HL-60/S4 (cell line): ENCODE results near the gene LRRC37A3.
"Not testable (repeated sequence)": the region's sequence is repeated elsewhere in the genome, so short reads cannot be mapped to it uniquely, and the experiment has no call there.

Source experiments
- in situ Hi-C: fragments of 300-500 bp; cut with MboI; formaldehyde crosslinking; loops from 2 replicates; pipeline ENCODE4 v1.14.3; 2022; ENCODE audit warnings: low sequenced_read_pairs

Gene LRRC37A3

DNA sequence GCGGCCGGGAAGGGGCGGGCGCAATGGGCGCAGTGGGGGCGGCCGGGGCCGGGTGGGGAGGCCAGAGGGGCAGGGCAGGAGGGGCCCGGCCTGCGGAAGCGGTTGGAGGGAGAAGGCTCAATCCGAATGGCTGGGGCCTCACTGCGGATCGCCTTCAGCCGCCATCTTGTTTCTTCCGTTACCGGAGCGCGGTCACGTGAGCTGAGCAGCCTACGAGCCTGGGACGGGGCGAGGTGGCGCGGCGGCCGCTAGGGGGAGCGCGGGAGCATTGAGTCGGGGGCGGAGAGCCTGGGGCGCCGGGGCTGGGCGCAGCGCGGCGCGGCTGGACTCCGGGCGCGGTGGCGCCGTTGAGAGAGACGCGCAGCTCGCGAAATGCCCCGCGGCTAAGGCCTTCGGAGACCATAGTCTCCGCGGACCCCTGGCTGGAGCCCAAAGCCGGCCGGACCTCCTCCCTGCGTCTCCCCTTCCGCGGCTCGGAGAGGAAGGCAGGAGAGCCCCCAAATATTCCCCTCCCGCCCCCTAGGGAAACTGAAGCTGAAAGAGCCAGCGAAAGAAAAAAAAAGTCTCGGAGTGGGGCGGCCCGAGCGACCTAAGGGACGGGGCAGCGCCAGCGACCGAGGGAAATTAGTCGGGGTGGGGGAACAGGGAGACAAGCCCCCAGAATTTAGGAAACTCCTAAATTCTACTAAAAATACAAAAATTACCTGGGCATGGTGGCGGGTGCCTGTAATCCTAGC, at the start of gene LRRC37A3:
Gene LRRC37A3 (minus strand): TSS at position 190 of the 737 bp plus-strand sequence. CDS start 22,221 bp downstream, outside the sequence.
- in situ Hi-C loops = not testable (repeated sequence)

DNA sequence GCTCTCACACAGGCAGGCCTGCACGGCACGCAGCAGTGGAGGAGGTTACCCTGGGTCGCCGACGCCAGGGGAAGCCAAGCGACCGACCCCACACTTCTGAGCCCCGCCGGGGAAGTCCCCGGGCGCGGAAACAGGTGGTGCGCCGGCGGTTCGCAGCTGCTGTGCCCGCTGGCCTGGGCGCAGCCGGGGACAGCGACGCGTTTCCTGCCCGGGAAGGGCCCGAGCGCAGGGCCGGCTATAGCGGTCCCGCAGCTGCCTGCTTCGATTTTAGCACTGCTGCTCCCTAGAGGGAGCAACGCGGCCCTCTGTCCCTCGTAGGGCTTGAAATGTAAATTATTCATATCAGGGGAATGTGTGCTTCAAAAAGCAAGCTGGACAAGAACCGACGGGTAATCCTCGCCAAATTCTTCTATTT, 46.6 kb upstream of the LRRC37A3 start:
- in situ Hi-C loops = loop anchor here (10.0 kb wide), 1 partner anchor 129 kb away; no protein-coding TSS in a partner anchor

DNA sequence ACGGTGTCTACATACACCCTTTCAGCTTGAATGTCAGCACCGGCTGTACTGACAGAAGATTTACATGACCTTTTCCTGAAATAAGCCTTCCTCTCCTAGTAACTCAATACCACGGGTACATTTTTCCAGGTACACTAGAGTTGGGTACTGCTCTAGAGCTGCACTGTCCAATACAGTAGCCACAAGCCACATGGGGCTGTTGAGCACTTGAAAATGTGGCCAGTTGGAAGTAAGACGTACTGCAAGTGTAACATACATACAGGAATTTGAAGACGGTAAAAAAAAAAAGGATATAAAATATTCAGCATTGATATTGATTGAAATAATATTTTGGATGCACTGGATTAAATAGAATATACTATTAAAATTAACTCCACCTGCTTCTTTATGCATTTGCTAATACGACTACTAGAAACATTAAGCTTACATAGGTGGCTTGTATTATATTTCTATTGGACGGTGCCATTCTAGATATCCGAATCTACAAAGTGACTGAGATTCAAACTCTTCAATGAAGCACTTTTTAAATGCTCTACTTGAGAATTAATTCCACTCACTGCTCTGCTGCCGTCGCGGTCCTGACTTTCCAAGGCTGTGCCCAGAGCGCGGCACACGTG, 46.1 kb upstream of the LRRC37A3 start:
- in situ Hi-C loops = loop anchor here (10.0 kb wide), 1 partner anchor 129 kb away; no protein-coding TSS in a partner anchor

DNA sequence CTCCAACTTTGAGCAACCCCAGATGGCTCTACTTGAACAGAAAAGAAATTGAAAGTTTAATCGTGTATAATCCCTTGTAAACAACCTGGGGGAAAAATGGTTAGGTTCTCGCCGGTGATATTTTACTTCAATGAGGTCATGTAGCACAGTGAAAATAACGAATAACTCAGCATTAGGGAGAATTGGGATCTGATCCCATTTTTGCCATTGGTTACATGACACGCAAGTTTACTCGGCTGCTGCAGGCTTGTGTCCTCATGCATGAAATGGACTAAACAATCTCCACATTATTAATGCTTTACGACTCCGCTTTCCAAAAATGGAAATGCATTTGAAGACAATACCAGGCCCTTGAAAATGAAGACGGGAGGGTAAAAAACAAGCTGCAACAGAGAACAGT, 45.5 kb upstream of the LRRC37A3 start:
- in situ Hi-C loops = loop anchor here (5.0 to 10.0 kb wide), 2 partner anchors 130 to 233 kb away; no protein-coding TSS in a partner anchor

DNA sequence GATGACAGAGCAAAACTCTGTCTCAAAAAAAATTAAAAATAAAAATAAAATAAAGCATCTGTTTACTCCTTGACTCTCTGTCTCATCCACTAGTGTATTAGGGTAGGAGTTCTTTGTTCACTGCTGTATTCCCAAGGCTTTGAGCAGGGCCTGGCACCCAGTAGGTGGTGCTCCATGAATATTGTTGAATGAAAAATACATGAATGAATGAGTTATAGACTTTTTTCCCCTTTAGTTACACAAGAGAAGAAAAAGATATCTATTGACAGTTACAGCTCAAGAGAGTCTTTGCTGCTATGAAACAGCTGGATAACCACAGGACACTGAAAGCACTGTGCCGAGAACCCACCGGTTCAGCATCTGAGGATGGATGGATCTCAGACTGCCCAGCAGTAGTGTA, 44.5 kb upstream of the LRRC37A3 start:
- in situ Hi-C loops = loop anchor here (5.0 to 10.0 kb wide), 2 partner anchors 131 to 233 kb away; no protein-coding TSS in a partner anchor

DNA sequence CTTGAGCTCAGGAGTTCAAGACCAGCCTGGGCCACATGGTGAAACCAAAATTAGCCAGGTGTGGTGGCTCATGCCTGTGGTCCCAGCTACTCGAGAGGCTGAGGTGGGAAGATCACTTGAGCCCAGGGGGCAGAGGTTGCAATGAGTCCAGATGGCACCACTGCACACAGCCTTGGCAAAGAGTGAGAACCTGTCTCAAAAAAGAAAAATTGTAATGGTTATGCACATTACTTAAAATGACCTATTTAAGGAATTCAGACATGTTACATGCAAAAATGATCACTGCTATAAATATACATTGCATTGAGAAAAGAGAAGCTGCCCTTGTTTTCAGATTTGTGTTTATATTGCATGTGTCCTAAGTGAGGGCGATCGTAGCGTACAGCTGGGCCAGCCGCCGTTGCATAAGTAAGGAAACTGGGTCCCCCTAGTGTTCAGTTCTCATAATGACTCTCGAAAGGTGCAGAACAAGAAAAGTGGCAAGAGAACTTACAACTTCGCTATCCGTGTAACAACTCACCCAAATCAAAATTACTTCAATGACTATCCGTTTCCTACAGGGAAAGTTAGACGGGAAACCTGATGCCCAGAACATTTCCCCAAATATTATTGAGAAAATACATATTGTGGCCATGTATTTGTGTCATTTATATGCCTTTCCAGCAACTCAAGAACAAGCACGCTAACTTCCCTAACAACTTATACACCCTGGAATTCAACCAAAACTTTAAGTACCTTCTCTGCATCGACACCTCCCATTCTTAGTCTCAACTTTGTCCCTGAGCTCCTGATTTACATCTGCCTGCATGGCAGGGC, 42.5 kb upstream of the LRRC37A3 start:
- in situ Hi-C loops = loop anchor here (5.0 to 10.0 kb wide), 2 partner anchors 133 to 236 kb away; no protein-coding TSS in a partner anchor

DNA sequence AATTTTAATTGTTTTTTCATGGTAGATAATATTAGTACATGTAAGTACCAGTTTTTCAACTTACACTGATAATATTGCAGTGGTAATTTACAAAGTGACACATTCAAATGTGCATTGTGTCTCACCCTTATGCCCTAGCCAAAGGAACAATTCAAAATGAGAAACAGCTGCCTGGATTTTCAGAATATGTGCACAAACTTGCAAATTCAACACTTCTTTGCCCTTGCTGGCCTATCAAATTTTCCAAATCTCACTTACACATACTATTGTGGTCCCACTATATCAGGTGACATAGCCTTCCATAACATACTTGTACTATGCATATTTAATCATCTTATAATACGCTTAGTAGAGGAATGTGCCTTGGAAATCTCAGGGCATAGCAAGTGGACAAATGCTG, 32.6 kb upstream of the LRRC37A3 start:
- in situ Hi-C loops = no loop called here

DNA sequence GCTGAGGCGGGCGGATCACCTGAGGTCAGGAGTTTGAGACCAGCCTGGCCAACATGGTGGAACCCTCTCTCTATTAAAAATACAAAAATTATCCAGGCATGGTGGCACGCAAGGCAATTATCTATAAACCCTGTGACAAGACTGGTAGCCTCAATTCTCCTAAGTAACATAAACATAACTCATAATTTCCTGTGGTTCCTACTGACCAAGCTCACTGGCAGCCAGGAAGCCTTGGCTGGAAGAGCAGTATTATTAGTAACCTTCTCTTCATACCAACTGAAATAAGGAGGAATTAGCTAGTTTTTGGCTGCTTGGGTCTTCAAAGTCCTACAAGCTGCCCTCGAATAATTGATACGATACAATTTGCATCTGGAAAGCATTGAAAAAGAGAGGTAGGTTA, 31.6 kb upstream of the LRRC37A3 start:
- in situ Hi-C loops = no loop called here

DNA sequence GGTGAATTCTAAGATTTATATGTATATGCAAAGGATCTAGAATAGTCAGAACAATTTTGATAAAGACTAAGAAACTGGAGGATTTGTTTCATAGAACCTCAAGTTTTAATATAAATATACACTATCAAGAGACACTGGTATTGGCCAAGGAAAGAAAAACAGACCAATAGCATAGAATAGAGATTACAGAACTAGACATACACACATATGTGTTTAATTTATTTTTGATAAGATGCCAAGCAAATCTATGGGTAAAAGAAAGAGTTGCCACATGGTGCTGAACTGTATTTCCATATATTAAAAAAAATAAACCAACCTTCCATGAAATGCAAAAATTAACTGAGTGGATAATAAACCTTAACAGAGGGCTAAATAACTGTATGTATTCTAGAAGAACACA, 27.9 kb upstream of the LRRC37A3 start:
- in situ Hi-C loops = no loop called here

DNA sequence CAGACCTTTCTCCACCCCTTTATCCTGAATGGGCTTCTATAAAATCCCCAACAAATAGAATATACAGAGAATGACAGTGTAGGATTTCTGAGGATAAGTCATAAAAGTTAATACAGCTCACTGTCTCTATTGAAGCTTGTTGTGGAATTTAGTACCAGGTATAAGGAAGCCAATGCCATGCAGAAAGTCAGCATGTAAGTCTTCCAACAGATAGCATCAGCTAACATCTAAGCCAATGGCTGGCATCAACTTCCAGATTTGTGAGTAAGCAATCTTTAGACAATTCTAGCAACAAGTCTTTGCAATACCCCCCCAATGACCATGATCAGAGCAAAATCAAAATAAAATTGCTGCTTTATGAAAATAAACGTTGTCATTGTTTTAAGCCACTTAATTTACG, 22.5 kb upstream of the LRRC37A3 start:
- in situ Hi-C loops = no loop called here

DNA sequence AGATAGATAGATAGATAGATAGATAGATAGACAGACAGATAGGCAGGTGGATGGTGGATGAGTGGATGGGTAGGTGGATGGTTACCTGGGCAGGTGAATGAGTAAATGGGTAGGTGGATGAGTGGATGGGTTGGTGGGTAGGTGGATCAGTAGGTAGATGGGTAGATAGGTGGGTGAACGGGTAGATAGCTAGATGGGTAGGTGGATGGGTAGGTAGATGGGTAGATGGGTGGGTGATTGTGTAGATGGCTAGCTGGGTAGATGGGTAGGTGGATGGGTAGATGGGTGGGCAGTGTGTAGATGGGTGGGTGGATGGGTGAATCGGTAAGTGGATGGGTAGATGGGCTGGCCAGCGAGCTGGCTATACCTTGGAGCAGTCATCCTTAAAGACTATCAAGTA, 21.8 kb upstream of the LRRC37A3 start:
- in situ Hi-C loops = no loop called here

DNA sequence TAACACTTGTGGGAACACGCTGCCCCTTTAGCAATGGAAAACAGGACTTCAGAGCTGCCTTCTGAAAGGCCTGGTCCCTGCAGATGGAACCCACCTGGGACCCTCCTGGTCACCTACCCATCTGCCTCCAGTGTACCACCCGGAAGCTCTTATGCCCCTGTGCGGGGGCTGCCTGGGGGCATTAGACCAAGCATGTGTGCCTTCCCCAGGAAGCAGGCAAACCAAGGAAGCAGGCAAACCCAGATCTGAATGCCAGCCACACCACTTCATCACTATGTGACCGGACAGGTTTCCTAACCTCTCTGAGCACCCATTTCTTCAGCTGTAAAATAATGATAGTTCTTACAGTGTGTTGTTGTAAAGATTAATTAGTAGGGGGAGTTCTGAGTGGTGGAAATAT, 20.8 kb upstream of the LRRC37A3 start:
- in situ Hi-C loops = no loop called here

DNA sequence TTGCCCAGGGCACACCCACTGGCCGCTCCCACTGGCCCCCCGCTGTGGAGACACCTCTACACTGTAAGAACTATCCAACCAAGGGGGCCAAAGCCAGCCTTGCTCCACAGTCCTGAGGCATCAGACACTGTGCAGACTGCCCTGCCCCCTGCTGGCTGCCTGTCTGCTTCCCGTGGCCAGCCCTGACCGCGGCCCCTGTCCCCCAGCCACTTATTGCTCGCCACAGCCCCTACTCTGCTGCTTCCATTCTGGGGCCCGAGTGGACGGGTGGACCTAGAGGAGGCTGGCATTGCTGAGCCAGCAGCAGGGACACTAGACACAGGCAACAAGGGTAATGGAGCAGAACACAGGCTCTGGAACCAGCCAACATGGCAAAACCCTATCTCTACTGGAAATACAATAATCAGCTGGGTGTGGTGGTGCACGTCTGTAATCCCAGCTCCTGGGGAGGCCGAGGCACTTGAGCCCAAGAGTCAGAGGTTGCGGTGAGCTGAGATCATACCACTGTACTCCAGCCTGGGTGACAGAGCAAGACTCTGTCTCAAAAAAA, 19.7 kb upstream of the LRRC37A3 start:
- in situ Hi-C loops = no loop called here

DNA sequence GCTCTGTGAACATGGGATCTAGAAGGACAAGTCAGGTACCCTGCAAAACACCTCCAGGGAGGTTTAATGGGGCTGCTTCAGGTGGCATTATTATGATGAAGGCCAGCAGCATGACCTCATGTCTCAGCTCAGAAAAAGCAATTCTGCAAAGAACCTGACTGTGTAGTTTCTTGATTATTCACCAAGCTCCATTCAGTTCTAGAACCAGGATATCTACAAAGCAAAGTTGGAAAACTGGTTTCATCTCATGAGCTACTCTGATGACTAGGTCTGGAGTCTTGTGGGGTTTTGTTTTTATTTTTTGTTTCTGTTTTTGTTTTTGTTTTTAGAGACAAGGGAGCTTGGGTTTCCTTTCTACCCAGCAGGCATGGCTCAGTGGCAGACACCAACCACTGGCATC, 19.0 kb upstream of the LRRC37A3 start:
- in situ Hi-C loops = no loop called here

DNA sequence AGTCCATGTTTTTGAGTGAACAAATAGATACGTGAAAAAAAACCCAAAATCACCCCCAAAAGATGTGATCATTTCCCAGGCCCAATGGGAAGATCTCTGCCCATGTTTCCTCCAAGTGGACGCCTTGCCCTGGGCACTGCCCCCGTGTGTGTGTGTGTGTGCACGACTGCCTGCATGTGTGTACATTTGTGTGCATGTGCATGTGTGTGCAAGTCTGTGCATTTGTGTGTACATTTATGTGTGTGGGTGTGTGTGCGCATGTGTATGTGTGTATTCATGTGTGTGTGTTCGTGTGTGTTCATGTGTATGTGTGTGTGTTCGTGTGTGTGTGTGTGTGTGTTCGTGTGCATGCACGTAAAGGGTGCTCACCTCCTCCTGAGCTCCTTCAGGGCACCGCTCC, 16.8 kb upstream of the LRRC37A3 start:
- in situ Hi-C loops = no loop called here

DNA sequence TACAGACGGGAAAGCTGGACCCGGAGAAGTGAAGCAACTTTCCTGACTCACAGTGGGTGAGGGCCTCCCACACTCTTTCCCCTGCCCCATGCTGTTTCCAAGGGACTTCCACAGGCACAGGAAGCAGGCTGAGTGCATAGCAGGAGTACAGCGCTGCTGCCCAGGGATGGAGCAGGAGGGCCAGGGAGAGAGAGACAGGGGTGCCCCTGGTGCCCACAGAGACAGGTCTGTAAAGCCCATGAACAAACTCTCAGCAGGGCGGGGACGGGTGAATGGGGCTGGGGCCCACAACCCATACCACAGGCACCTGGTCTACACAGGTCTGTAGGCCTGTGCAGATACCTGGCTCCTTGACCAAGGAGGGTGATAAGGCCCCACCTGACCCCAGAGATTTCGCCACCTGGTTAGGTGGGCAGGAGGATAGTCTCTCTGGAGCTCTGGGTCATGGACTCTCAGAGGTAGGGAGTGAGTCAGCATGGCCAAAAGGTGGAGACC, 15.1 kb upstream of the LRRC37A3 start:
- in situ Hi-C loops = not testable (repeated sequence)

DNA sequence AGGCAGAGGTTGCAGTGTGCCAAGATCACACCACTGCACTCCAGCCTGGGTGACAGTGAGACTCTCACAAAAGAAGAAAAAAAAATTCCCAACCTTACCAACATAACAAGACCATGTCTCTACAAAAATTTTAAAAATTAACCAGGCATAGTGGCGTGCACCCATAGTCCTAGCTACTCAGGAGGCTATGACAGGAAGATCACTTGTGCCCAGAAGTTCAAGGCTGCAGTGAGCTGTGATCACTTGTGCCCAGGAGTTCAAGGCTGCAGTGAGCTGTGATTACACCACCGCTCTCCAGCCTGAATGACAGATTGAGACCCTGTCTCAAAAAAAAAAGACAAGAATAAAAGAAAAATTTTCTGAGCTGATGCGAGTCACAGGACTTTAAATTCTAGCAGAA, 13.6 kb upstream of the LRRC37A3 start:
- in situ Hi-C loops = not testable (repeated sequence)

DNA sequence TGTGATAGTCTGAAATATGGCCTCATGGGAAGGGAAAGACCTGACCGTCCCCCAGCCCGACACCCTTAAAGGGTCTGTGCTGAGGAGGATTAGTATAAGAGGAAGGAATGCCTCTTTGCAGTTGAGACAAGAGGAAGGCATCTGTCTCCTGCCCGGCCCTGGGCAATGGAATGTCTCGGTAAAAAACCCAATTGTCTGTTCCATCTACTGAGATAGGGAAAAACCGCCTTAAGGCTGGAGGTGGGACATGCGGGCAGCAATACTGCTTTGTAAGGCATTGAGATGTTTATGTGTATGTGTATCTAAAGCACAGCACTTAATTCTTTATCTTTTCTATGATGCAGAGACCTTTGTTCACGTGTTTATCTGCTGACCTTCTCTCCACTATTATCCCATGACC, 11.1 kb upstream of the LRRC37A3 start:
- in situ Hi-C loops = not testable (repeated sequence)

DNA sequence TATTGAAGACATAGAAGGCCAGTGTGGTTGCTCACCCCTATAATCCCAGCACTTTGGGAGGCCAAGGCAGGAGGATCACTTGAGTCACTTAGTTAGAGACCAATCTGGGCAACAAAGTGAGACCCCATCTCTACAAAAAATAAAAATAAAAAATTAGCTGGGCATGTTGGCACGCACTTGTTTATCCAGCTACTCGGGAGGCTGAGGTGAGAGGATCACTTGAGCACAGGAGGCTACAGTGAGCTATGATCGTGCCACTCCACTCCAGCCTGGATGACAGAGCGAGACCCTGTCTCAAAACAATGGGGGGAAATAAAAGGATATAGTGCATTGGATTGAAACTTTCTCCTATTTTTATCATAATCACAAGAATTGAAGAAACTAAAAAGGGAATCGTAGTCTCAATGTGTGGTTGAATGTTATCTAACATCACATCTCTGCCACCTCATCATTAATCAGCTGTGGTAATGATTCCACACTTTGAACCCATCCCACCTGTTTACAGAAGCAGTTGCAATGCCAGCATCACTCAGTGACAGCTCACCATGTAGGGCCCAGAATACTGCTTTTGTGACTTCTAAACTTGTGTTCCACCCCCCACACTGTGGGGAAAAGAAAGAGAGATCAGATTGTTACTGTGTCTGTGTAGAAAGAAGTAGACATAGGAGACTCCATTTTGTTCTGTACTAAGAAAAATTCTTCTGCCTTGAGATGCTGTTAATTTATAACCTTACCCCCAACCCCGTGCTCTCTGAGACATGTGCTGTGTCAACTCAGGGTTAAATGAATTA, 10.3 kb upstream of the LRRC37A3 start:
- in situ Hi-C loops = not testable (repeated sequence)

DNA sequence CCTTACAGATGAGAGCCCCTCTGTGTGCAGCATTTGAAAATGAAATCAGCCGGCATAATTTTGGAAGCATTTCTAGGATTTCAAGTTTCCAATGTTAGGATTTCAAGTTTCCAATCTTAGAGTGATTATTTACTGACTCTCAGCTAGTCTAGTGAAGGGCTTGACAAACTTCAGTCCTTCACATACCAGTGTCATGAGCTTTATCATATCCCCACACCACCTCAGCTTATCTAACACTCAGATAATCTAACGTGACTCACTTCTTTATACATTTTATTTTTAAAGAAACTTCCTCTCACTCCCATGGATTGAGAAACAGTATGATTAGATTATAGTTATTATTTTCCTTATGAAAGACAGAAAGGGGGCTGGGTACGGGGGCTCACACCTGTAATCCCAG, 9.4 kb upstream of the LRRC37A3 start:
- in situ Hi-C loops = not testable (repeated sequence)
